ENCODE measurements around the gene PCNX2.

PCNX2 gene

DNA sequence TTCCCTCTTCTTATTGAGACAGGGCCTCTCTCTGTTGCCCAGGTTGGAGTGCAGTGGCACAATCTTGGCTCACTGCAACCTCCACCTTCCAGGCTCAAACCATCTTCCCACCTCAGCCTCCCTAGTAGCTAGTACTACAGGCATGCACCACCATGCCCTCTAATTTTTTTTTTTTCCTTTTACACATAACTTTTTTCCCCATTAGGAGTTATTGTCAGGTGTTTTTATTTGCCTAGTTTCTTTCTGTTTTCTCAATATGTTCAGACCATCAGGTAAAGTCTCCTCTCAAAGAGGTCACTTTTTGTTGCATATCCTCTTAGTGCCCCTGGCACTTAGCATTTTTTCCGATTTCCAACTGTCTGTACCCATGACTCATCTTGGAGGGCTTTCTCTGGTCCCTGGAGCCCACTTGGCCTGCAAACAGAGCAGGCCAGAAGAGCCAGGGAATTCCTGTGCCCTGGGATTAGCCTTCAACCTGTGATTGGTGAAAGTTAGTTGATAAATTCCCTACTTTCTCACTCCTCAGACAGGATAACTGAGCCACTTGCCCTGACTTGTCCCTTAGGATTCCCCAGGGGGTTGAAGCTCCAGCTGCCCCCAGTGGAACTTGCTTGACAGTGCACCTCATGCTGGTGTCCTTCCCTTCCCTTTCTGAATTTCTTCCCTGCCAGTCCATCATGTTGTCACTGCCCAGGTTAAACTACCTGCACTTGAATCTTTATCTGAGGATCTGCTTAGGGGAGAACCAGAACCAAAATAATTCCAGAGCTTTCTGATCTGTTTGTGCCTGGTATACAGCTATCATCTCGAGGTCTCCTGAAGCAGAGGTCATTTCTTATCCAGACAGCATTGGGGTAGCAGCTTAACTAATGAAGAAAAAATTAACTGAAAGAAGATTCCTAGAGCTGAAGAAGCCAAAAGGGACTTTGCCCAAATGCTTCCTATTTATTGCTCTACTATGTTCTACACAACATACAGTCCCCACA lies 342.7 kb downstream of the PCNX2 start:
- Histone ChIP-seq H3K4me3 (ENCODE audit: low read depth, low read length) (no peak overlapping the region), H3K27me3 (ENCODE audit: control insufficient read depth, insufficient read depth, low read length) (no peaks in the 10 kb centered on the region), H3K9ac (ENCODE audit: low read depth, low read length) (no peak overlapping the region), H3K9me3 (ENCODE audit: control insufficient read depth, insufficient read depth, low read length) (no peaks in the 10 kb centered on the region), H3K4me1 (ENCODE audit: control insufficient read depth, insufficient read depth, low read length) (no peaks in the 10 kb centered on the region), H3K36me3 (ENCODE audit: control insufficient read depth, insufficient read depth, low read length) (no peaks in the 10 kb centered on the region)

DNA sequence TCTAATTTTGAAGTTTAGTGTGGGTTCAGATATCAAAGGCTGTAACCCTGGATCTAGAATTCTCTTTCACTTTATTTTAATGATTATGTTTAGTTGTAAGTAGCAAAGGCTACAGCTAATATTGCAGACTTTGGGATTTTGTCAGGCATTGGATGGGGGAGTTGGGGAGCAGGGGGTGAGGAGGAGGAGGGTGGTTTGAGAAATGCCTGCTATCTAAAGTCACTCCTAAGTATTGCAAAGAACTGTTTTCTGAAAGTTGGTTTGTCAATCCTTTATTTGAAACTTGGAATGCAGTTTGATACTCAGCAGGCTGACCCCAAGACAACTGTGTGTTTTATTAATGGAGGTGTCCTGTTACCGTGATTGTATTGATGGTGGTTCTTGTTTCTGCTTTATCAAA lies 343.9 kb downstream of the PCNX2 start:
- no peaks in the 10 kb centered on the region for H3K4me1 ChIP-seq (ENCODE audit: control insufficient read depth, insufficient read depth, low read length)
- H3K9me3 ChIP-seq (ENCODE audit: control insufficient read depth, insufficient read depth, low read length): no peaks in the 10 kb centered on the region
- no peaks in the 10 kb centered on the region for H3K27me3 ChIP-seq (ENCODE audit: control insufficient read depth, insufficient read depth, low read length)
- no peak overlapping the region for H3K9ac ChIP-seq (ENCODE audit: low read depth, low read length)
- H3K36me3 ChIP-seq (ENCODE audit: control insufficient read depth, insufficient read depth, low read length): no peaks in the 10 kb centered on the region
- H3K4me3 ChIP-seq (ENCODE audit: low read depth, low read length): peak overlapping the region; percentile 72

DNA sequence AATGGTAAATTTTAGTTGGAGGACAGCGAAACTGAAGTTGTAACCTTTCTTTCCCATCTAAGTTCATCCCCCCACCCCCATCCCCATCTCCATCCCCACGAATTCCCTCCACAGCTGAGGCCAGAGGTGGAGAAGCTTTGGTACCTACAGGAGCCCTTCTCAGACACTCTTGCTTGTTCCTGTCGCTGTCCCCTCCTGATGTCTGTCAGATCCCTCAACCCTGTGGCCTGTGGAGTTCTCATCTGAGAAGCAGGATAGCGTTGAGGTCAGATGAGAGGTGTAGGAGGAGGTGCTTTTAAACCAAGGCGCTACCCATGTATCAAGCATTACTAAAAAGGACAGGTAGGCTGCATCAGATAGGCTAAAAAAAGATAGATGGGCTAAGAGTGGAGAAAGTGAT lies 344.3 kb downstream of the PCNX2 start:
- Histone ChIP-seq H3K9me3 (ENCODE audit: control insufficient read depth, insufficient read depth, low read length) (no peaks in the 10 kb centered on the region), H3K4me3 (ENCODE audit: low read depth, low read length) (peak overlapping the region; percentile 72), H3K9ac (ENCODE audit: low read depth, low read length) (no peak overlapping the region), H3K36me3 (ENCODE audit: control insufficient read depth, insufficient read depth, low read length) (no peaks in the 10 kb centered on the region), H3K27me3 (ENCODE audit: control insufficient read depth, insufficient read depth, low read length) (no peaks in the 10 kb centered on the region), H3K4me1 (ENCODE audit: control insufficient read depth, insufficient read depth, low read length) (no peaks in the 10 kb centered on the region)

DNA sequence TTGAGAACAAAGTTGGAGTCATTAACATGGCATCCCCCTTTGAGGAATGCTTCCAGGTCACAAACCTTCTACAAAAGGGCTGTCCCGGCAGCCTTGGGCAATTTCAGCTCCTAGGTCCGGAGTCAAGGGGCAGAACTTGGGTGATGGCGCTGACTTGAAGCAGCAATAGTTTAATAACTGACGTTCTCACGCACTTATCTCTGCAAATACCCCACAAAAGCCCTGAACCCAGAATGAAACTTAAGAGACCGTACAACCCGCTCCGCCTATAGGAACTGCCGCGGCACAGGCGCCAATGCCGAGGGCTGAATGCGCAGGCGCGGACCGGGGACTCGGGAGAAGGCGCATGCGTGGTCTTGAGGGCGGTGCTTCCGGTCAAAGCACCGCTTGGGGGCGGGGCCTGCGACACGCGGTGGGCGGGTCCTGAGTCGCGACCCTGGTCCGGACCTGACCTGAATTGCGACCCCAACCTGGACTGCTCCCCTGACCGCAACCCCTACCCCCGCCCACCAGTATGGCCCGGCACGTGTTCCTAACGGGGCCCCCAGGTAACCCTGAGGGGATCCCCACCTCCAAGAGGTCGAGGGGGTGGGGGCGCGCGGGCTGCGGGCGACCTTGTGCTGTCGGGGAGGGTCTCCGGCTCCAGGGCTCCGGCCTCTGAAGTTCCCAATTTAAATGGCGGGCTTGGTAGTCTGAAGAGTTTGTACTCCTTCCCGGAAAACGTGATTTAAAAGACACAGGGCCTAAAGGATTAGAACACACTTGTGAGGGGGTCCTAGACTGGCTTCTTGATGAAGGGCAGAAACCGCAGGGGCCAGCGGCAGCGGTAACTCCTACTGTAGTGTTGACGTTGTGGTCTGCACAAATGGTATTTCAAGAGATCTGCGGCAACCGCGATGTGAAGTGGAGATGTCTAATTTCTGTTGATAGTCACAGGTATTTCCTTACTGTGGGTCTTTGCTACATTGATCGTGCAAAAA lies 345.0 kb downstream of the PCNX2 start, which contains the start of gene NTPCR:
Gene NTPCR (plus strand): TSS at position 415 of the 980 bp plus-strand sequence. CDS start 100 bp downstream, at position 515.
- Histone ChIP-seq H3K4me1 (ENCODE audit: control insufficient read depth, insufficient read depth, low read length) (no peaks in the 10 kb centered on the region), H3K9ac (ENCODE audit: low read depth, low read length) (peak within 1 kb of the TSS; percentile 49), H3K36me3 (ENCODE audit: control insufficient read depth, insufficient read depth, low read length) (no peaks in the 10 kb centered on the region), H3K9me3 (ENCODE audit: control insufficient read depth, insufficient read depth, low read length) (no peaks in the 10 kb centered on the region), H3K4me3 (ENCODE audit: low read depth, low read length) (peak within 1 kb of the TSS; percentile 72), H3K27me3 (ENCODE audit: control insufficient read depth, insufficient read depth, low read length) (no peaks in the 10 kb centered on the region)

DNA sequence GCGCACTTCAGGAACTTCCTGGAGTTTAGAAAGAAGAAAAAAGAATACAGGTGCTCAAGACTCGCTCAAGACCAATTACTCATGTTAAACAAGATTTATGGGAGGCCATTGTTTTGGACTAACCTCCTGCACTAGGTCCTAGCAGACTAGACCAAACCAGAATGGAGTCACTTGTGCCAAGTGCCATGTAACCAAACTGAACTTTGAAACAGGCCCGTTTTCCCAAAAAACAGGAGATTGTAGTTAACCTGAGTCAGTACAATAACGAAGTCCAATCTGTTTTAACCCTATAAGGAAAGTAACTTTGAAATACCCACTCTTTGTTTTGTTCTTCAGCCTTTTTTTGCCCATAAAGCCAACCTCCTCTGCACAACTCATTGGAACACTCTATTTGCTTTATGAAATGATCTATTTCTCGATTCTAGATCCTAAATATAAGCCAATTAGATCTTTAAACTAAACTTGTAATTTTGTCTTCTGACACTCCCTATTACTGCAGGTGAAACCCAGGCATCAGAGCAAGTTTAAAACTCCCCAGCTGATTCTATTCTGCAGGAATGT lies 345.8 kb downstream of the PCNX2 start:
- Histone ChIP-seq H3K4me1 (ENCODE audit: control insufficient read depth, insufficient read depth, low read length) (no peaks in the 10 kb centered on the region), H3K9me3 (ENCODE audit: control insufficient read depth, insufficient read depth, low read length) (no peaks in the 10 kb centered on the region), H3K36me3 (ENCODE audit: control insufficient read depth, insufficient read depth, low read length) (no peaks in the 10 kb centered on the region), H3K27me3 (ENCODE audit: control insufficient read depth, insufficient read depth, low read length) (no peaks in the 10 kb centered on the region), H3K4me3 (ENCODE audit: low read depth, low read length) (peak overlapping the region; percentile 72), H3K9ac (ENCODE audit: low read depth, low read length) (peak overlapping the region; percentile 49)

DNA sequence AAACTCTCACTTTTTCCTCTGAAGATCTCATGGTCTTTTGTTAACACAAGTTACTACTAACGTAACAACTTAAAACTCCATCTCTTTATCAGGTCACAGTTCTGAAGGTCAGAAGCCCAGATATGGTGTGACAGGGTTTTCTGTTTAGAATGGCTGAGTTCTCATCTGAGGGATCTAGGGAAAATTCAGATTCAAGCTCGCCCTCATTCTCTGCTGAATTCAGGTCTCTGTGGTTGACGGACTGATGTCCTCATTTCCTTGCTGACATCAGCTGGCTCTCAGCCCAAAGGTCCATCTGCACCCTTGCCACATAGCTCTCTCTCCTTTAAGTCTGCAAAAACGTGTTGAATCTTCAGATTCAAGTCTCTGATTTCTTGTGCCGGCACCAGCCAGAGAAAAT lies 351.2 kb downstream of the PCNX2 start:
- Histone ChIP-seq H3K4me3 (ENCODE audit: low read depth, low read length) (no peak overlapping the region), H3K27me3 (ENCODE audit: control insufficient read depth, insufficient read depth, low read length) (no peaks in the 10 kb centered on the region), H3K36me3 (ENCODE audit: control insufficient read depth, insufficient read depth, low read length) (no peaks in the 10 kb centered on the region), H3K9ac (ENCODE audit: low read depth, low read length) (no peak overlapping the region), H3K9me3 (ENCODE audit: control insufficient read depth, insufficient read depth, low read length) (no peaks in the 10 kb centered on the region), H3K4me1 (ENCODE audit: control insufficient read depth, insufficient read depth, low read length) (no peaks in the 10 kb centered on the region)

DNA sequence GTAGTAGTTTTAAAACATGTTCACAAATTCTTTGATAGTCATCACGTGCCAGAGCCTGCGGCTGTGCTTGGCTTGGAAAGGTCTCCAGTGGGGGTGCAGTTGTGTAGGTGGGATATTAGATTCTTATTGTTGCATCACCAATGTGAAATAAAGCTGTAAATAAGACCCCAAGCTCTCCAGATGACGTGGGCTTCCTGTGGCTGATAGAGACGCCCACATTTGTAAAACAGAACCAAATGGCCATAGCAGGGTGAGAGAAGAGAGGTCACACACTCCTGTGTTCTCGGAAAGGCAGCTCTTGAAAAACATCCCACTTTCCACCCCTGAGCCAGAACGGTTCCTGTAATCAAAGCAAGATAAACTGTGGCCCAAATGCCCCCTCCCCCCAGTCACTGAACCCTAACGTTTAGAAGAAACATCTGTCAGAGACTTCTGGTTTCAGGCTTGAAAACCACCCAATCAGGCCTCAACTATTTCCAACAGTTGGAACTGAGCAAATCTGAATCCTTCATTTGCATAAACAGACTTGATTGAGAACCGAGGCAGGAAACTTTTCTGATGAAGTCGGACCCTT lies 351.8 kb downstream of the PCNX2 start:
- Histone ChIP-seq H3K9ac (ENCODE audit: low read depth, low read length) (no peak overlapping the region), H3K4me3 (ENCODE audit: low read depth, low read length) (no peak overlapping the region), H3K9me3 (ENCODE audit: control insufficient read depth, insufficient read depth, low read length) (no peaks in the 10 kb centered on the region), H3K4me1 (ENCODE audit: control insufficient read depth, insufficient read depth, low read length) (no peaks in the 10 kb centered on the region), H3K36me3 (ENCODE audit: control insufficient read depth, insufficient read depth, low read length) (no peaks in the 10 kb centered on the region), H3K27me3 (ENCODE audit: control insufficient read depth, insufficient read depth, low read length) (no peaks in the 10 kb centered on the region)

DNA sequence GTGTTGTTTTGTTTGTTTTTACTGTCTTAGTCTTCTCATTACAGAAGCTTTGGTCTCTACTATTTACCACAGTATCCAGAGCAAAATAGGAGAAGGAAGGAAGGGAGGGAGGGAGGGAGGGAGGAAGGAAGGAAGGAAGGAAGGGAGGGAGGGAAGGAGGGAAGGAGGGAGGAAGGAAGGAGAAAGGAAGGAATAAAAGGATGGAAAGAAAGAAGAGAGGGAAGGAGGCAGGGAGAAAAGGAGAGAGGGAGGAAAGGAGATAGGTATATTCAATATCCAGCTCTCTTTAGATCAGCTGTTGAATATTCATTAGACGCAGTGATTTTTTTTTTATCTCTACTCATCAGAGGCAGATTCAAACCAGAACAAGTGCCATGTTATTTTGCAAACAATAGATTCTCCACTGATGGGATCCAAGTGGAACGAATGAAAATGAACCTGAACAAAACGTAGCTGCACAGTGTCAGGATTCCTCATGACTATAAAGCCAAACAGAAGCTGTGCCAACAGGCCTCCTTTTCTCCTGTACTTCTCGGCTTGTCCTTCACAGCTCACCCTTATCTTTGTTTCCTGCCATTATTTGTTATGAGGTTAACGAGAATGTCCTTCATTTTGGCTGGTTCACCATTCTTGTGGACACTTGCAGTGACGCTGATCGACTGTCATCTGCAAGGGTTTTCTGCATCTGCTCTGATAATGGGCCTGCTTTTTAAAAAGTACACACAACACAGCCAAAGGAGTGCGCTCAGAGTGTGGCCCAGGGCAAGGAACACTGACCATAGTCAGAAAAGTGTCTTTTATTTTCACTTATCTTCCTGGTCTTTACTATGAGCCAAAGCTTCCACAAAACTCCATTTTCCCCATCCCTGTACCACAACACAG lies 352.9 kb downstream of the PCNX2 start:
- Histone ChIP-seq H3K9ac (ENCODE audit: low read depth, low read length) (no peak overlapping the region), H3K9me3 (ENCODE audit: control insufficient read depth, insufficient read depth, low read length) (no peaks in the 10 kb centered on the region), H3K4me1 (ENCODE audit: control insufficient read depth, insufficient read depth, low read length) (no peaks in the 10 kb centered on the region), H3K4me3 (ENCODE audit: low read depth, low read length) (no peak overlapping the region), H3K27me3 (ENCODE audit: control insufficient read depth, insufficient read depth, low read length) (no peaks in the 10 kb centered on the region), H3K36me3 (ENCODE audit: control insufficient read depth, insufficient read depth, low read length) (no peaks in the 10 kb centered on the region)

DNA sequence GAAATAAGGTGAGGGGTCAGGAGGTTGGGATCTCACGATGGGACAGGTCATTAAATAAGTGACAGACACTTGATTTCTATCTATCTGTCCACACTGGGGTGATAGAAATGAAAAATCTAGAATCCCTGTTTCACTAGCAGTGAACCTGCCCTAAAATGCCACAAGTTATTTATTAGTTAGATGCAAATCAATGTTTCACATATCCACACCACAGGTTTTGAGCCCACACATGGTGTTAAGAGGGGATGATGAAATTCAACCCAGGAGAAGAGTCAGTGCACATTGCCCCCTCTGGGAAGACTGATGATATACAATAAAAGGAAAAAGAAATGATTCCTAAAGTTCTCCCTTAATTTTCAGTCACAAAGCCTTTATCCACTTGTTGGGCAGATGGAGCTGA lies 355.3 kb downstream of the PCNX2 start:
- H3K9ac ChIP-seq (ENCODE audit: low read depth, low read length): no peak overlapping the region
- no peaks in the 10 kb centered on the region for H3K9me3 ChIP-seq (ENCODE audit: control insufficient read depth, insufficient read depth, low read length)
- no peaks in the 10 kb centered on the region for H3K36me3 ChIP-seq (ENCODE audit: control insufficient read depth, insufficient read depth, low read length)
- no peak overlapping the region for H3K4me3 ChIP-seq (ENCODE audit: low read depth, low read length)
- H3K27me3 ChIP-seq (ENCODE audit: control insufficient read depth, insufficient read depth, low read length): no peaks in the 10 kb centered on the region
- H3K4me1 ChIP-seq (ENCODE audit: control insufficient read depth, insufficient read depth, low read length): no peaks in the 10 kb centered on the region

DNA sequence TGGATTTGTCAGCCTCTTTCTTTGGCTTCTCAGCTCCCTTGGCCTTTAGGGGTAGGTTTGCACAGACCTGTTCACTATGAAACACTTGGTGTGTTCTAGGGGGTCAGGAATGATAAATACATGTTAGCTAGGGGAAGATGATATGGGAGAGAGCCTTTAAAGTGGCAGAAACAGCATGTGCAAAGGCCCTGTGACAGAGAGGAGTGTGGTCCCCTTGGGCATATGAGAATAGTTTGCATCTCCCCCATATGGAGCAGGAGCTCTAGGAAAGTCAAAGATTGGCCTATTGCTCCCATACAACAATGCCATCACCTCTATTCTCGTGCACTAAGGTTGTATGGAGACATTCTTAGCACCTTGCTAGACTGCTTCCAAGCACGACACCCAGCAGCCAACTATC lies 355.8 kb downstream of the PCNX2 start:
- Histone ChIP-seq H3K4me3 (ENCODE audit: low read depth, low read length) (no peak overlapping the region), H3K9me3 (ENCODE audit: control insufficient read depth, insufficient read depth, low read length) (no peaks in the 10 kb centered on the region), H3K9ac (ENCODE audit: low read depth, low read length) (no peak overlapping the region), H3K4me1 (ENCODE audit: control insufficient read depth, insufficient read depth, low read length) (no peaks in the 10 kb centered on the region), H3K27me3 (ENCODE audit: control insufficient read depth, insufficient read depth, low read length) (no peaks in the 10 kb centered on the region), H3K36me3 (ENCODE audit: control insufficient read depth, insufficient read depth, low read length) (no peaks in the 10 kb centered on the region)

All from iPS-15b (cell line).